ENCODE measurements around the gene RAD9A. TPM values are rescaled to one million over a fixed set of nuclear protein-coding genes. Genes with fewer than 3 reads are reported as not detected.

RAD9A gene
- total RNA-seq, 1 donor from 2014 or later, result 22.6 TPM

DNA sequence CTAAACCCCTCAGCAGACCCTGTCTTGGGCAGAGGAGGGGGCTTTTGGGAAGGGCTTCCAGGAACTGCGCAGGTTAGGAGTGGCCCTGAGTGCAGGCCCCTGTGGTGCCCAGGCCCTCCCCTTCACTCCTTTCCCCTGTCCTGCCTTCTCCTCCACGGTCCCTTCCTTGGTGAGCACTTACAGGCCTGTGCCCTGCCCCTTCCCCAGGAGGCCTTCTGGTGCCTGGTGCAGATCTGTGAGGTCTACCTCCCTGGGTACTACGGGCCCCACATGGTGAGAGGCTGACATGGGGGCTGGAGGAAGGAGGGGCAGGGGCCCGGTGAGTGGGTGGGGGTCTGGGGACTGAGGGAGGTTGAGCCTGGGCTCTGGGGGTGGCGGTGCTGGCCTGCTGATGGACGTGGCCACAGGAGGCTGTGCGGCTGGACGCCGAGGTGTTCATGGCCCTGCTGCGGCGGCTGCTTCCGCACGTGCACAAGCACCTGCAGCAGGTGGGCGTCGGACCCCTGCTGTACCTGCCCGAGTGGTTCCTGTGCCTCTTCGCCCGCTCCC is 14.7 kb downstream of the RAD9A start:
- TF ChIP-seq, protein P1, sequence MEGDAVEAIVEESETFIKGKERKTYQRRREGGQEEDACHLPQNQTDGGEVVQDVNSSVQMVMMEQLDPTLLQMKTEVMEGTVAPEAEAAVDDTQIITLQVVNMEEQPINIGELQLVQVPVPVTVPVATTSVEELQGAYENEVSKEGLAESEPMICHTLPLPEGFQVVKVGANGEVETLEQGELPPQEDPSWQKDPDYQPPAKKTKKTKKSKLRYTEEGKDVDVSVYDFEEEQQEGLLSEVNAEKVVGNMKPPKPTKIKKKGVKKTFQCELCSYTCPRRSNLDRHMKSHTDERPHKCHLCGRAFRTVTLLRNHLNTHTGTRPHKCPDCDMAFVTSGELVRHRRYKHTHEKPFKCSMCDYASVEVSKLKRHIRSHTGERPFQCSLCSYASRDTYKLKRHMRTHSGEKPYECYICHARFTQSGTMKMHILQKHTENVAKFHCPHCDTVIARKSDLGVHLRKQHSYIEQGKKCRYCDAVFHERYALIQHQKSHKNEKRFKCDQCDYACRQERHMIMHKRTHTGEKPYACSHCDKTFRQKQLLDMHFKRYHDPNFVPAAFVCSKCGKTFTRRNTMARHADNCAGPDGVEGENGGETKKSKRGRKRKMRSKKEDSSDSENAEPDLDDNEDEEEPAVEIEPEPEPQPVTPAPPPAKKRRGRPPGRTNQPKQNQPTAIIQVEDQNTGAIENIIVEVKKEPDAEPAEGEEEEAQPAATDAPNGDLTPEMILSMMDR (IDR thresholded peaks at IDR 0.05), result no peak
- intact Hi-C loops (cut with DNase I), result no loop called here
- H3K27ac ChIP-seq, result no peak overlapping the region
- H3K4me1 ChIP-seq, result peaks cover 0 to 6% of the 10 kb centered on the region in 2 donors
- no peak overlapping the region for H3K4me3 ChIP-seq
- H3K27me3 ChIP-seq, result no peaks in the 10 kb centered on the region
- no peaks in the 10 kb centered on the region for H3K36me3 ChIP-seq
- no peaks in the 10 kb centered on the region for H3K9me3 ChIP-seq
- DNase-seq (ENCODE audit: low spot score in 2 of 2), result no peak

DNA sequence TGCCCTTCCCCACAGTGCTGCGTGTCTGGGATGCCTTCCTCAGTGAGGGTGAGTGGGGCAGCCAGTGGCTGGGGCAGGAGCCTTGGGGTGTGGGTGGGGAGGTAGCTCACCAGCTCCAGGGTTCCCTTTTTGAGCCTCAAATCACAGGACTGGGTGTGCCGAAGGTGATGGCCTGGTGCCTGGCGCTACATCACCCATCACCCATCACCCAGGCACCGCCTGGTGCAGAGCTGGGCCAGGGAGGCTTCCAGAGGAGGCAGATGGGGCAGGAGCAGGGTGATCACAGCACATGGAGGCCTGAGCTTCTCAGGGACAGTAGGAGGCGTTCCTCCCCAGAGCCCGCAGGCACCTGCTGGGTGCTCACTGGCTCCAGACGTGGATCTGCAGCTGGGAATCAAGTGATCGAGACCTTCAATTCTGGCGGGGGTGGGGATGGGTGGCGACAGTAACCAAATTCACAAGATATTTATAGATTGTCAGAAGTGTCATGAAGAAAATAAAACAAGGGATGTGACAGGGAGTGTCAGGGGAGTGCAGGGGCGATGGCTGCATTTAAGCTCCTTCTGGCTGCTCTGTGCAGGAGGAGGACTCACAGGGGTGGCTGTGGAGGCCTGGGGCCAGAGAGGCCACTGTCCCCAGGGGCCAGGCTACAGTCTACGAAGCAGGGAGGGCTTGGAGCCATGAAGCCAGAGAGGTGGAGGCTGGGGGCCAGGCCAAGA is 15.3 kb downstream of the RAD9A start:
- Histone ChIP-seq H3K27me3 (no peaks in the 10 kb centered on the region), H3K4me1 (peaks cover 0 to 4% of the 10 kb centered on the region in 2 donors), H3K27ac (no peak overlapping the region), H3K9me3 (no peaks in the 10 kb centered on the region), H3K36me3 (no peaks in the 10 kb centered on the region), H3K4me3 (no peak overlapping the region)
- no peak for DNase-seq (ENCODE audit: low spot score in 2 of 2)
- intact Hi-C loops (cut with DNase I), result no loop called here
- TF ChIP-seq, protein P1 (IDR thresholded peaks at IDR 0.05), result no peak

DNA sequence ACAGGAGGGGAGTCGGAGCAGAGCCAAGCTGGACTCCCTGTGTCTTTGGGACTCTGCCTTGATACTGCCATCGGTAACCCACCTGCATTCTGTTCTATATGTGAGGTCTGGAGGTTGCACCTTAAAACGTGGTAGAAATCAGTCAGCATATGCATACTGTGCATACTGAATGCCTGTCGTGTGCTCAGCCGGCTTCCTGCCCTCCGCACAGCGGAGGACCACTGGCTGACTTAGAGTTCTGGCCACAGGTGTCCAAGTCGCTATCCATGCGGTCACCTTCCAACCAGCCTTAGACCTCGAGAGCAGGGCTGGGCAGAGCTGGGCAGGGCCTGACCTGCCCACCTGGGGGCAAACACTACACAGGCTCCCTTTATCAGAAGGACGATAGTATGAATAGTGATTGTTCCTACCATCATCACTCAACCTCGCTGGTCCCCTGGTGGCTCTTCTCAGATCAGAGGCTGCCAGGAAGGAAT is 15.9 kb downstream of the RAD9A start:
- Histone ChIP-seq H3K9me3 (no peaks in the 10 kb centered on the region), H3K36me3 (no peaks in the 10 kb centered on the region), H3K27me3 (no peaks in the 10 kb centered on the region), H3K4me1 (no peaks in the 10 kb centered on the region), H3K27ac (no peak overlapping the region), H3K4me3 (no peak overlapping the region)
- intact Hi-C loops (cut with DNase I), result no loop called here
- TF ChIP-seq, protein P1 (IDR thresholded peaks at IDR 0.05), result no peak
- DNase-seq (ENCODE audit: low spot score in 2 of 2), result no peak

DNA sequence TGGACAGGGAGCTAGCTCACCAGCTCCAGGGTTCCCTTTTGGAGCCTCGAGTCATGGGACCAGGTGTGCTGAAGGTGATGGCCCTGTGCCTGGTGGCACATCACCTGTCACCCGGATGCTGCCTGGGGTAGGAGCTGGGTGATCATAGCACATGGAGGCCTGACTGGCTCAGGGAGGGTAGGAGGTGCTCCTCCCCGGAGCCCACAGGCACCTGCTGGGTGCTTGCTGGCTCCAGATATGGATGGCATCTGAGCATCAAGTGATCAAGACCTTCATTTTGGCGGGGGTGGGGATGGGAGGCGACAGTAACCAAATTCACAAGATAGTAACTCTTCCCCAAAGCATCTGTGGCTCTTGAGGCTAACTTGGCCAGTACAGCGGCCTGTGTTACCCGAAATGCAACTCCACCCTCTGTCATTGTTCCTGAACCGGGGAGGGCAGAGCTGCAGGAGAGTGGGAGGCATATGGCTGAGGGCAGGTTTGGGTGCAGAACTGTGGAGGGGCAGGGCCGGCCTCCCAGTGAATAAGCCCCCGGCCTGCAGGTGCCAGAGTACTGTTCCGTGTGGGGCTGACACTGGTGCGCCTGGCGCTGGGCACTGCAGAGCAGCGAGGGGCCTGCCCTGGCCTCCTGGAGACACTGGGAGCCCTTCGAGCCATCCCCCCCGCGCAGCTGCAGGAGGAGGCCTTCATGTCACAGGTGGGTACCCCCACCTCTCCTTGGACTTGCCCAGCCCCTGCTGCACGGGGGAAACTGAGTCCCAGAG is 16.8 kb downstream of the RAD9A start:
- H3K27me3 ChIP-seq, result no peaks in the 10 kb centered on the region
- intact Hi-C loops (cut with DNase I), result no loop called here
- no peak overlapping the region for H3K4me3 ChIP-seq

DNA sequence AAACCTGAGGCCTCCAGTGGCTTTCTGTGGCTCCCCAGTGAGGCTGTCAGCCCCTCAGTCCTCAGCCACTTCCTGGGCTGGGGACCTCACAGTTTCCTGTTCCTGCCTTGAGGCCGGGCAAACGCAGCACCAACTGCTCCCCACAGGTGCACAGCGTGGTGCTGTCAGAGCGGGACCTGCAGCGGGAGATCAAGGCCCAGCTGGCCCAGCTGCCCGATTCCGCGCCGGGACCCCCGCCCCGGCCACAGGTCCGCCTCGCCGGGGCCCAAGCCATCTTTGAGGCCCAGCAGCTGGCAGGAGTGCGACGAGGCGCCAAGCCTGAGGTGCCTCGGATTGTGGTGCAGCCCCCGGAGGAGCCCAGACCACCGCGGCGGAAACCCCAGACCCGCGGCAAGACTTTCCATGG is 17.5 kb downstream of the RAD9A start:
- no peak overlapping the region for H3K4me3 ChIP-seq
- intact Hi-C loops (cut with DNase I), result no loop called here
- no peak overlapping the region for H3K27ac ChIP-seq
- TF ChIP-seq, protein P1 (IDR thresholded peaks at IDR 0.05), result no peak
- DNase-seq (ENCODE audit: low spot score in 2 of 2), result no peak
- H3K9me3 ChIP-seq, result no peaks in the 10 kb centered on the region
- no peaks in the 10 kb centered on the region for H3K27me3 ChIP-seq
- no peaks in the 10 kb centered on the region for H3K36me3 ChIP-seq
- H3K4me1 ChIP-seq, result no peaks in the 10 kb centered on the region

More for the DNA sequence above, 16.8 kb downstream of the RAD9A start:
- TF ChIP-seq, protein P1 (IDR thresholded peaks at IDR 0.05), result no peak
- Histone ChIP-seq H3K9me3 (no peaks in the 10 kb centered on the region), H3K36me3 (no peaks in the 10 kb centered on the region), H3K27ac (no peak overlapping the region), H3K4me1 (no peaks in the 10 kb centered on the region)
- no peak for DNase-seq (ENCODE audit: low spot score in 2 of 2)
